Endothelial cell (in vitro differentiated cells): ENCODE data around the gene RFT1. TPM values are rescaled to one million over a fixed set of nuclear protein-coding genes. Genes with fewer than 3 reads are reported as not detected.

Experiments
- DNase-seq: peaks from one replicate; pipeline ENCODE4 v3.0.0; 2021; ENCODE audit warnings: low spot score
- H3K27ac Mint-ChIP-seq: one replicate; pipeline ENCODE4 v1.8.0; 2021; ENCODE audit warnings: mixed read lengths, inconsistent platforms; ENCODE audit not compliant: unreplicated experiment
- H3K27me3 Mint-ChIP-seq: one replicate; pipeline ENCODE4 v1.8.0; 2021; ENCODE audit warnings: mild to moderate bottlenecking, moderate library complexity, mixed read lengths, inconsistent platforms; ENCODE audit not compliant: unreplicated experiment
- H3K36me3 Mint-ChIP-seq: one replicate; pipeline ENCODE4 v1.8.0; 2021; ENCODE audit warnings: mild to moderate bottlenecking, low read depth, mixed read lengths, inconsistent platforms; ENCODE audit not compliant: unreplicated experiment
- H3K4me1 Mint-ChIP-seq: one replicate; pipeline ENCODE4 v1.8.0; 2021; ENCODE audit warnings: mild to moderate bottlenecking, mixed read lengths, inconsistent platforms; ENCODE audit not compliant: unreplicated experiment
- H3K4me3 Mint-ChIP-seq: one replicate; pipeline ENCODE4 v1.8.0; 2021; ENCODE audit warnings: mild to moderate bottlenecking, mixed read lengths, inconsistent platforms; ENCODE audit not compliant: unreplicated experiment
- H3K9me3 Mint-ChIP-seq: one replicate; pipeline ENCODE4 v1.8.0; 2021; ENCODE audit warnings: mixed read lengths, inconsistent platforms; ENCODE audit not compliant: unreplicated experiment
- total RNA-seq: library from RNA; stranded (reverse); fragmentation: NEBNext Ultra II Directional; extraction: Animal tissue kit (Norgen Biotek cat#: 25700); gene quantifications from one replicate; pipeline ENCODE4 v1.2.1, GENCODE V29; 2021; ENCODE audit not compliant: unreplicated experiment
- TF ChIP-seq, protein P1 (sequence below): fragments of 200-600 bp; sonication (generic); IDR thresholded peaks from one replicate; pipeline ENCODE4 v1.5.0; 2021; ENCODE audit warnings: antibody characterized with exemption; ENCODE audit not compliant: unreplicated experiment

RFT1 gene
- total RNA-seq, 1 donor from 2014 or later = 21.1 TPM

DNA sequence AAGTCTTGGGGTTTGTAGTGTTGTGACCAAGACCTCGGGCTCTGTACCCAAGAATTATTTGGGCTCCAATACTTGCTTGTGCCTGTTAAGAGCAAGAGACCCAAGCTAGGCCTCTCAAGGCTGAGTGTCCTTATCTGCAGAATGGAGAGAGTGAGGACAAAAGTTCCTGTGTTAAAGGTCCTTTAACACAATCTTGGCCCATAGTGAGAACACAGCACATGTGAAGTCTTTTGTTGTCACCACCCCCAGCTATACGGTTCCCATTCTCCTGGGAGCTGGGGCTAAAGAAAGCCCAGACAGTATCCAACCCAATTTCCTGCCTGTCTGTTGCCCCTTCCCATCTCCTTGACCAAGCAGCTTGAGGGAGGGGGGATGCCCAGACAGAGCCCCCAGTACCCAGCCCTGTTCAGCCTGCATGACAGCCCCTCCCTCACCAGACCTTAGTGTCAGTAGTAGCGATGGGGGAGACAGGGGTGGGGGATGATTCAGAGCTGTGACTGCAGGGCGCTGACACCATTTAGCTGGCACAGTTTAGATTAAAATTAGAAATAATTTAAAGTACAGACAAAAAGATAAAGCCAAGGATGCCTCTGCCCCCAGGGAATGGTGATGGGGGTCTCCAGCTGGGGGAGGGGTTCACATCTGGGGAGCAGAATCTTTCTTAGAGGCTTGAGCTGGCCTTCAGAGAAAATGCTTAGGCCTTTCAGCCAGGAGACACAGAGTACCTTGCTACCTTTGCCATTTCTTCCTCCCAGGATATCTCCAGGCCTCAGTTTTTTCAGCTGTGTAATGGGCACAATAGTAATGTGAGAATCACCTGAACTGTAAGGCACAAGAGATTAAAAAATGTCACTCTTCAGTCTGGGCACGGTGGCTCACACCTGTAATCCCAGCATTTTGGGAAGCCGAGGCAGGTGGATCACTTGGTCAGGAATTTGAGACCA lies 33.5 kb upstream of the RFT1 start:
- Mint-ChIP-seq H3K9me3 (no peaks in the 10 kb centered on the region), H3K4me1 (peaks cover 42% of the 10 kb centered on the region), H3K27ac (peak overlapping the region; percentile 9), H3K4me3 (peak overlapping the region; percentile 86), H3K36me3 (peaks cover 7% of the 10 kb centered on the region), H3K27me3 (peaks cover 23% of the 10 kb centered on the region)
- DNase-seq = no peak
- TF ChIP-seq, protein P1, sequence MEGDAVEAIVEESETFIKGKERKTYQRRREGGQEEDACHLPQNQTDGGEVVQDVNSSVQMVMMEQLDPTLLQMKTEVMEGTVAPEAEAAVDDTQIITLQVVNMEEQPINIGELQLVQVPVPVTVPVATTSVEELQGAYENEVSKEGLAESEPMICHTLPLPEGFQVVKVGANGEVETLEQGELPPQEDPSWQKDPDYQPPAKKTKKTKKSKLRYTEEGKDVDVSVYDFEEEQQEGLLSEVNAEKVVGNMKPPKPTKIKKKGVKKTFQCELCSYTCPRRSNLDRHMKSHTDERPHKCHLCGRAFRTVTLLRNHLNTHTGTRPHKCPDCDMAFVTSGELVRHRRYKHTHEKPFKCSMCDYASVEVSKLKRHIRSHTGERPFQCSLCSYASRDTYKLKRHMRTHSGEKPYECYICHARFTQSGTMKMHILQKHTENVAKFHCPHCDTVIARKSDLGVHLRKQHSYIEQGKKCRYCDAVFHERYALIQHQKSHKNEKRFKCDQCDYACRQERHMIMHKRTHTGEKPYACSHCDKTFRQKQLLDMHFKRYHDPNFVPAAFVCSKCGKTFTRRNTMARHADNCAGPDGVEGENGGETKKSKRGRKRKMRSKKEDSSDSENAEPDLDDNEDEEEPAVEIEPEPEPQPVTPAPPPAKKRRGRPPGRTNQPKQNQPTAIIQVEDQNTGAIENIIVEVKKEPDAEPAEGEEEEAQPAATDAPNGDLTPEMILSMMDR = no peak

DNA sequence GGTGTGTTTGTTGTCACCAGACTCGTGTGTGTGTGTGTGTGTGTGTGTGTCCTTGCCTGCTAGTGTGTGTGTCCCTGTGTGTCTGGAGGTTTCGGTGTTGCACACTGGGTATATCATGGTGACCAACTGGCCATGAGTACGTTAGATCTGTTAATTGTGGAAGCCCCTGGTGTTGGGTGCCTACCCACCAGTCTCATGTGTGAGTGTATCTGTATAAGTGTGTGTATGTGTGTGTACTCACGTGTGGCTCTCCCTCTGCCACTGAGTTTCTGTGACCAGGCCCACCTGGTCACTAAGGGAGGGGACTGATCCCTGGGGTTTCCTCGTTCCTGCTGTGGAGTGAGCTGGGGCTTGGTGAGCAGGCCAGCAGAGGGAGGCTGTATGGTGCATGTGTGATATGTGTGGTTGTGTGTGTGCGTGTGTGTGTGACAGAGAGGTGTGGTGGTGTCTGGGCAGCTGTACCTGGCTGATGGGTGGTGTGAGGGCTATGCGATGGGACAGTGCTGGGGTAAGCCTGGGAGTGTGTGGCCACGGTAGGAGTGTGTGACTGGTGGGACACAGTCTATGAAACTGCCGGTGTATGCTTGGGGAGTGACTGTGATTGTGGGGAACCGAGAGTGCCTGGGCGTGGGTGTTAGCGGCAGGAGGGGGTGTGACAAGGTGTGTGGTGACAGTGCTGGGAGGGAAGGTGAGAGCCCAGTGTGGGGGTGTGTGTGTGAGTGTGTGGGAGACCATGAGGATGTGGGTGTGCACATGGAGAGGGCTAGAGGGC lies 32.6 kb upstream of the RFT1 start:
- Mint-ChIP-seq H3K36me3 (peaks cover 7% of the 10 kb centered on the region), H3K4me1 (peaks cover 36% of the 10 kb centered on the region), H3K27ac (peak overlapping the region; percentile 9), H3K4me3 (peak overlapping the region; percentile 86), H3K9me3 (no peaks in the 10 kb centered on the region), H3K27me3 (peaks cover 20% of the 10 kb centered on the region)
- TF ChIP-seq, protein P1 = no peak
- no peak for DNase-seq

DNA sequence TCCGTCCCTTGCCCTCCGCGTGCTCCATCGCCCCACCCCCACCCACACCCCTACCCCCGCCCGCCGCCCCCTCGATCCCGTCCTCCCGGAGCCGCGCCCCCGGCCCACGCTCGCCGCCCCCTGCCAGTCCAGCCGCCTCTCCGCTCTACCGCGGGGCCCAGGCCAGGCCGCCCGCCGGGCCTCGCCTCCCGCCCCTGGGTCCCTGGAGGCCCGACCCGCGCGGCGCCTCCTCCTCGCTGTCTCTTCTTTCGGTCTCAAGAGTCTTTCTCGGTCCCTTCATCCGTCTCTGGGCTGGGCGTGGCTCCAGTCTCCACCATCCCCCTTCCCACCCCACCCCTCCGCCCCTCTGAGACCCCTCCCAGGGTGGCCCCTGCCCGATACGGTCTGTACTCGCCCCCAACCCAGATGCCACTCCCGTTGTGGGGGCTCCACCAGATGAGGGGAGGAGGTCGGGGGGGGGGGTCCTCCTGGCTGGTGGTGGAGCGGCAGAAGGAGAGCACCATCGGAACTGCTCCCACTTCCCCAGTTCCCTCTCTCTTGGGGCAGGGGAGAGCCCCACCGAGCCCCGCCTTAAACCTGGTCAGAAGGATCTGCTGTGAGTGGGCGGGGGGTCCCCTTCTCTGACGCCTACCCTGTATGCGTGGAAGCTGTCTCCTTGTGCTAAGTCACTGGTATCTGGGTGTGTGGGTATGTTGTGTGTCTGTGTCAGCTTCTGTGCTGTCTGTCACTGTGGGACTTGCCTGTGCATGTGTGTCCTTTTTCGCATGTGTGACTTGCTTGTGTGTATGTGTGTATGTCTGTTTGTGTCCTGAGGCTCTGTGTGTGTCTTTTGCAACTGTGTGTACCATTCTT lies 31.8 kb upstream of the RFT1 start:
- peaks cover 19% of the 10 kb centered on the region for H3K27me3 Mint-ChIP-seq
- peaks cover 4% of the 10 kb centered on the region for H3K36me3 Mint-ChIP-seq
- H3K4me3 Mint-ChIP-seq = peak overlapping the region; percentile 89
- peak; percentile 28 for DNase-seq
- H3K27ac Mint-ChIP-seq = peak overlapping the region; percentile 1
- TF ChIP-seq, protein P1 = no peak
- peaks cover 35% of the 10 kb centered on the region for H3K4me1 Mint-ChIP-seq
- H3K9me3 Mint-ChIP-seq = no peaks in the 10 kb centered on the region

DNA sequence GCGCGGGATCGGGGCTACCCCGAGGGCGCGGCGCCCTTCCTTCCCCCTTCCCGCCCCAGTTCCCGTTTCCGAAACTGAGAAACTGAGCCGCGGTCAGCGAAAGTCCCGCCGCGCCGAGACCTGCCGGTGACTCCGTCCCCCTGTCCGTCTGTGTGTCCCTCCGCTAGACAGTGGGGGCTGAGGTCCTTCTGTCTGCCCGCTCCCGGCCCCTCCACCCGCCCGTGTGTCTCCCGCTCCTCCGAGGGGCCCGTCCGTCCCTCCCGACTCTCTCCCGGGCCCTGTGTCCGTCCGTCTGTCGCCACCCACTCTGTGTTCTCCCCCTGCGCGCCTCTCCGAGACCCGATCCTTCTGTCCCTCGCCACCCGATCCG lies 31.2 kb upstream of the RFT1 start:
- H3K4me1 Mint-ChIP-seq = peaks cover 32% of the 10 kb centered on the region
- no peak overlapping the region for H3K27ac Mint-ChIP-seq
- no peaks in the 10 kb centered on the region for H3K9me3 Mint-ChIP-seq
- H3K4me3 Mint-ChIP-seq = peak overlapping the region; percentile 89
- TF ChIP-seq, protein P1 = no peak
- H3K27me3 Mint-ChIP-seq = peaks cover 16% of the 10 kb centered on the region
- peaks cover 4% of the 10 kb centered on the region for H3K36me3 Mint-ChIP-seq
- no peak for DNase-seq
